Measurements from ENCODE around the gene KIF18B.

DNA sequence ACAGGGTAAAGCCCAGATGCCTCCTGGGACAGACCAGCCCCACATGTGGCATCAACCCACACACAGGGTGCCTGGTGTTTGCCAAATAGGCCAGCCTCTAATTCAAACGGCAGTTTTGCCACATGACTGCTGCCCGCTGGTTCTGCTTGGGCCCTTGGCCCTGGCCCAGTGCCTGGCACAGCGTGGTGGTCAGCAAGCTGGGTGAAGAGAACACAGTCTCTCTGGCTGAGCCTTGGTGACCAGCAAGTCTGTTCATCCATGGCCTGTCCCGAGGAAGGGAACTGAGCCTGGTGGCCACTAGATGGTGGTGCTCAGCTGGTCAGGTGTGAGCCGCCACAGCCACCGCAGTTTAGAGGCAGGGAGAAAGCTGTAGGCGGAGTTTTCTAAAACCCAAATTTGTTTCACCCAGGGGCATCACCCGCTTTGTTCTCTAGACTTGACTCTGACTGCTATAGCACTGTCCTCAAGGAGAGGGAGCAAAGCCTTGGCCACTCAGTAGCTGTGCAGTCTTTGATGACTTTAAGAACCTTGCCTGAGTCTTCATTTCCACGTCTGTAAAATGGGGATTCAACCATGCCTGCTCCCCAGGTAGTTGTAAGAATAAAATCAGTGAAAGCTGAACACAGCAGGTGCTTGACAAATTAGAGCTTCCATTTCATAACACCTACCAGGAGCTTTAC lies 27.5 kb downstream of the KIF18B start:
- TF ChIP-seq, protein P1, sequence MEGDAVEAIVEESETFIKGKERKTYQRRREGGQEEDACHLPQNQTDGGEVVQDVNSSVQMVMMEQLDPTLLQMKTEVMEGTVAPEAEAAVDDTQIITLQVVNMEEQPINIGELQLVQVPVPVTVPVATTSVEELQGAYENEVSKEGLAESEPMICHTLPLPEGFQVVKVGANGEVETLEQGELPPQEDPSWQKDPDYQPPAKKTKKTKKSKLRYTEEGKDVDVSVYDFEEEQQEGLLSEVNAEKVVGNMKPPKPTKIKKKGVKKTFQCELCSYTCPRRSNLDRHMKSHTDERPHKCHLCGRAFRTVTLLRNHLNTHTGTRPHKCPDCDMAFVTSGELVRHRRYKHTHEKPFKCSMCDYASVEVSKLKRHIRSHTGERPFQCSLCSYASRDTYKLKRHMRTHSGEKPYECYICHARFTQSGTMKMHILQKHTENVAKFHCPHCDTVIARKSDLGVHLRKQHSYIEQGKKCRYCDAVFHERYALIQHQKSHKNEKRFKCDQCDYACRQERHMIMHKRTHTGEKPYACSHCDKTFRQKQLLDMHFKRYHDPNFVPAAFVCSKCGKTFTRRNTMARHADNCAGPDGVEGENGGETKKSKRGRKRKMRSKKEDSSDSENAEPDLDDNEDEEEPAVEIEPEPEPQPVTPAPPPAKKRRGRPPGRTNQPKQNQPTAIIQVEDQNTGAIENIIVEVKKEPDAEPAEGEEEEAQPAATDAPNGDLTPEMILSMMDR (IDR thresholded peaks at IDR 0.05), result peak; percentile 70 to 90 (median 84)
- no peak for TF ChIP-seq POLR2A (IDR thresholded peaks at IDR 0.05)

Measured in heart left ventricle (tissue), 13 donors.